ENCODE measurements around the gene FBXL16. TPM values are rescaled to one million over a fixed set of nuclear protein-coding genes. Genes with fewer than 3 reads are reported as not detected.

FBXL16 gene
- total and polyA plus RNA-seq, 2 of the 13 experiments (the other 11 are each of a cell fraction or from before 2014, with no cell fraction given) = 0.22 to 2.0 TPM

DNA sequence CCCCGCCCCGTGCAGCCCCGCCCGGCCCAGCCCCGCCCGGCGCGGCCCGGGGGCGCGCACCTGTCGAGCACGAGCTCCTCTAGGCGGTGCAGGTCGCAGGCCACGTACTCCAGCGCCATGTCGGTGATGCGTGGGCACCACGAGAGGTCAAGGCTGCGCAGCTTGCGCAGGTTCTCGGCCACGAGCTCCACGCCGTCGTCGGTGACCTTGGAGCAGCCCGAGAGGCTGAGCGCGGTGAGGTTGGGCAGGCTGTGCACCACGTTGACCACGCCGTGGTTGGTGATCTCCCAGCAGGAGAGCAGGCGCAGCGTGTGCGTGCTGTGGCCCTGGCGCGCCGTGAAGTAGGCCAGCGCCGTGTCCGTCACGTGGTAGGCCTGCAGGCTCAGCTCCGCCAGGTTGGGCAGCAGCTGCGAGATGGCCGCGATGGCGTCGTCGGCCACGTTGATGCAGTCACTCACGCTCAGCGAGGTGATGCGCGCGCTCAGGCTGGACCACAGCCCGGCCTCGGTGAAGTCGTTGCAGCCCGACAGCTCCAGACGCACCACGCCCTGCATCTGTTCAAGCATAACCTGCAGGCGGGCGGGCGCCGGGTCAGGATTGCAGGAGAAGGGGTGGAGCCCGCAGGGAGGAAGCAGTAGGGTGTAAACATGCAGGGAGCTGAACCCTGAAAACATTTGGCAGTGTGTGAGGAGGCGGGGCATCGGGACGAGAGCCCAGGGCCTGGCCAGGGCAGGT lies 10.1 kb downstream of the FBXL16 start (continued):
- TF ChIP-seq, protein P1, sequence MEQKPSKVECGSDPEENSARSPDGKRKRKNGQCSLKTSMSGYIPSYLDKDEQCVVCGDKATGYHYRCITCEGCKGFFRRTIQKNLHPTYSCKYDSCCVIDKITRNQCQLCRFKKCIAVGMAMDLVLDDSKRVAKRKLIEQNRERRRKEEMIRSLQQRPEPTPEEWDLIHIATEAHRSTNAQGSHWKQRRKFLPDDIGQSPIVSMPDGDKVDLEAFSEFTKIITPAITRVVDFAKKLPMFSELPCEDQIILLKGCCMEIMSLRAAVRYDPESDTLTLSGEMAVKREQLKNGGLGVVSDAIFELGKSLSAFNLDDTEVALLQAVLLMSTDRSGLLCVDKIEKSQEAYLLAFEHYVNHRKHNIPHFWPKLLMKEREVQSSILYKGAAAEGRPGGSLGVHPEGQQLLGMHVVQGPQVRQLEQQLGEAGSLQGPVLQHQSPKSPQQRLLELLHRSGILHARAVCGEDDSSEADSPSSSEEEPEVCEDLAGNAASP (CRISPR knock-in tag; IDR thresholded peaks at IDR 0.05; ENCODE audit: borderline replicate concordance) = no peak
- no peak for TF ChIP-seq ZFP36L2 (CRISPR knock-in tag; IDR thresholded peaks at IDR 0.05)
- TF ChIP-seq ZBTB20 (CRISPR knock-in tag; IDR thresholded peaks at IDR 0.05; ENCODE audit: borderline replicate concordance, low read depth) = 0 out of 2 replicates have a peak, but pooled peaks have one; percentile 19
- TF ChIP-seq YEATS2 (CRISPR knock-in tag; IDR thresholded peaks at IDR 0.05; ENCODE audit: borderline replicate concordance) = peak; percentile 79
- no peak for TF ChIP-seq ZNF83 (CRISPR knock-in tag; IDR thresholded peaks at IDR 0.05; ENCODE audit: borderline replicate concordance)
- no peak for TF ChIP-seq ZNF652 (CRISPR knock-in tag; IDR thresholded peaks at IDR 0.05; ENCODE audit: borderline replicate concordance, low read depth)
- no peak for TF ChIP-seq ZNF569 (CRISPR knock-in tag; IDR thresholded peaks at IDR 0.05; ENCODE audit: borderline replicate concordance)
- no peak for TF ChIP-seq POLR2AphosphoS5 (IDR thresholded peaks at IDR 0.05; ENCODE audit: low read depth, low read length)
- TF ChIP-seq, protein P2, sequence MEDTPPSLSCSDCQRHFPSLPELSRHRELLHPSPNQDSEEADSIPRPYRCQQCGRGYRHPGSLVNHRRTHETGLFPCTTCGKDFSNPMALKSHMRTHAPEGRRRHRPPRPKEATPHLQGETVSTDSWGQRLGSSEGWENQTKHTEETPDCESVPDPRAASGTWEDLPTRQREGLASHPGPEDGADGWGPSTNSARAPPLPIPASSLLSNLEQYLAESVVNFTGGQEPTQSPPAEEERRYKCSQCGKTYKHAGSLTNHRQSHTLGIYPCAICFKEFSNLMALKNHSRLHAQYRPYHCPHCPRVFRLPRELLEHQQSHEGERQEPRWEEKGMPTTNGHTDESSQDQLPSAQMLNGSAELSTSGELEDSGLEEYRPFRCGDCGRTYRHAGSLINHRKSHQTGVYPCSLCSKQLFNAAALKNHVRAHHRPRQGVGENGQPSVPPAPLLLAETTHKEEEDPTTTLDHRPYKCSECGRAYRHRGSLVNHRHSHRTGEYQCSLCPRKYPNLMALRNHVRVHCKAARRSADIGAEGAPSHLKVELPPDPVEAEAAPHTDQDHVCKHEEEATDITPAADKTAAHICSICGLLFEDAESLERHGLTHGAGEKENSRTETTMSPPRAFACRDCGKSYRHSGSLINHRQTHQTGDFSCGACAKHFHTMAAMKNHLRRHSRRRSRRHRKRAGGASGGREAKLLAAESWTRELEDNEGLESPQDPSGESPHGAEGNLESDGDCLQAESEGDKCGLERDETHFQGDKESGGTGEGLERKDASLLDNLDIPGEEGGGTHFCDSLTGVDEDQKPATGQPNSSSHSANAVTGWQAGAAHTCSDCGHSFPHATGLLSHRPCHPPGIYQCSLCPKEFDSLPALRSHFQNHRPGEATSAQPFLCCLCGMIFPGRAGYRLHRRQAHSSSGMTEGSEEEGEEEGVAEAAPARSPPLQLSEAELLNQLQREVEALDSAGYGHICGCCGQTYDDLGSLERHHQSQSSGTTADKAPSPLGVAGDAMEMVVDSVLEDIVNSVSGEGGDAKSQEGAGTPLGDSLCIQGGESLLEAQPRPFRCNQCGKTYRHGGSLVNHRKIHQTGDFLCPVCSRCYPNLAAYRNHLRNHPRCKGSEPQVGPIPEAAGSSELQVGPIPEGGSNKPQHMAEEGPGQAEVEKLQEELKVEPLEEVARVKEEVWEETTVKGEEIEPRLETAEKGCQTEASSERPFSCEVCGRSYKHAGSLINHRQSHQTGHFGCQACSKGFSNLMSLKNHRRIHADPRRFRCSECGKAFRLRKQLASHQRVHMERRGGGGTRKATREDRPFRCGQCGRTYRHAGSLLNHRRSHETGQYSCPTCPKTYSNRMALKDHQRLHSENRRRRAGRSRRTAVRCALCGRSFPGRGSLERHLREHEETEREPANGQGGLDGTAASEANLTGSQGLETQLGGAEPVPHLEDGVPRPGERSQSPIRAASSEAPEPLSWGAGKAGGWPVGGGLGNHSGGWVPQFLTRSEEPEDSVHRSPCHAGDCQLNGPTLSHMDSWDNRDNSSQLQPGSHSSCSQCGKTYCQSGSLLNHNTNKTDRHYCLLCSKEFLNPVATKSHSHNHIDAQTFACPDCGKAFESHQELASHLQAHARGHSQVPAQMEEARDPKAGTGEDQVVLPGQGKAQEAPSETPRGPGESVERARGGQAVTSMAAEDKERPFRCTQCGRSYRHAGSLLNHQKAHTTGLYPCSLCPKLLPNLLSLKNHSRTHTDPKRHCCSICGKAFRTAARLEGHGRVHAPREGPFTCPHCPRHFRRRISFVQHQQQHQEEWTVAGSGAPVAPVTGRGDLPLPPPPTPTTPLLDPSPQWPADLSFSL (CRISPR knock-in tag; IDR thresholded peaks at IDR 0.05) = 0 out of 2 replicates have a peak, but pooled peaks have one; percentile 21
- no peak for TF ChIP-seq IKZF1 (IDR thresholded peaks at IDR 0.05)
- TF ChIP-seq BRD4 (CRISPR knock-in tag; IDR thresholded peaks at IDR 0.05) = no peak
- no peak for TF ChIP-seq SP4 (CRISPR knock-in tag; IDR thresholded peaks at IDR 0.05)
- no peak for TF ChIP-seq SIX4 (CRISPR knock-in tag; IDR thresholded peaks at IDR 0.05)
- no peak for TF ChIP-seq ZNF598 (CRISPR knock-in tag; IDR thresholded peaks at IDR 0.05; ENCODE audit: borderline replicate concordance)
- peak; percentile 66; the same call in 1 of the 2 replicates for TF ChIP-seq IRF2 (CRISPR knock-in tag; IDR thresholded peaks at IDR 0.05)
- no peak for TF ChIP-seq HOXA7 (CRISPR knock-in tag; IDR thresholded peaks at IDR 0.05)
- TF ChIP-seq, protein P3, sequence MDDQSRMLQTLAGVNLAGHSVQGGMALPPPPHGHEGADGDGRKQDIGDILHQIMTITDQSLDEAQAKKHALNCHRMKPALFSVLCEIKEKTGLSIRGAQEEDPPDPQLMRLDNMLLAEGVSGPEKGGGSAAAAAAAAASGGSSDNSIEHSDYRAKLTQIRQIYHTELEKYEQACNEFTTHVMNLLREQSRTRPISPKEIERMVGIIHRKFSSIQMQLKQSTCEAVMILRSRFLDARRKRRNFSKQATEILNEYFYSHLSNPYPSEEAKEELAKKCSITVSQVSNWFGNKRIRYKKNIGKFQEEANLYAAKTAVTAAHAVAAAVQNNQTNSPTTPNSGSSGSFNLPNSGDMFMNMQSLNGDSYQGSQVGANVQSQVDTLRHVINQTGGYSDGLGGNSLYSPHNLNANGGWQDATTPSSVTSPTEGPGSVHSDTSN (CRISPR knock-in tag; IDR thresholded peaks at IDR 0.05; ENCODE audit: borderline replicate concordance) = no peak
- no peak for TF ChIP-seq ZNF678 (CRISPR knock-in tag; IDR thresholded peaks at IDR 0.05)
- TF ChIP-seq, protein P4, sequence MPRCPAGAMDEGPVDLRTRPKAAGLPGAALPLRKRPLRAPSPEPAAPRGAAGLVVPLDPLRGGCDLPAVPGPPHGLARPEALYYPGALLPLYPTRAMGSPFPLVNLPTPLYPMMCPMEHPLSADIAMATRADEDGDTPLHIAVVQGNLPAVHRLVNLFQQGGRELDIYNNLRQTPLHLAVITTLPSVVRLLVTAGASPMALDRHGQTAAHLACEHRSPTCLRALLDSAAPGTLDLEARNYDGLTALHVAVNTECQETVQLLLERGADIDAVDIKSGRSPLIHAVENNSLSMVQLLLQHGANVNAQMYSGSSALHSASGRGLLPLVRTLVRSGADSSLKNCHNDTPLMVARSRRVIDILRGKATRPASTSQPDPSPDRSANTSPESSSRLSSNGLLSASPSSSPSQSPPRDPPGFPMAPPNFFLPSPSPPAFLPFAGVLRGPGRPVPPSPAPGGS (CRISPR knock-in tag; IDR thresholded peaks at IDR 0.05) = 0 out of 2 replicates have a peak, but pooled peaks have one; percentile 2
- peak; percentile 24; the same call in 1 of the 2 replicates for TF ChIP-seq SOX5 (CRISPR knock-in tag; IDR thresholded peaks at IDR 0.05; ENCODE audit: borderline replicate concordance)
